Fibroblast of lung (primary cell): ENCODE measurements around the gene TRAF3. TPM values are rescaled to one million over a fixed set of nuclear protein-coding genes. Genes with fewer than 3 reads are reported as not detected.
"Not testable (repeated sequence)": the region's sequence is repeated elsewhere in the genome, so short reads cannot be mapped to it uniquely, and the experiment has no call there.

Experiments
- DNase-seq, 2 donors: peaks; one replicate each; pipeline versions ENCODE4 v3.0.0 to v3.0.0-alpha.2; 2010; ENCODE audit warnings: low read depth in 2 of 2
- H2AFZ ChIP-seq: 2 replicates; pipeline ENCODE4 v1.5.1; 2012; ENCODE audit warnings: low read length, control low read depth, inconsistent platforms
- H3K27ac ChIP-seq: 2 replicates; pipeline ENCODE4 v1.5.1; 2011; ENCODE audit warnings: low read length, control low read depth; ENCODE audit not compliant: insufficient read depth
- H3K27me3 ChIP-seq: 2 replicates; pipeline ENCODE4 v1.5.1; 2011; ENCODE audit warnings: mild to moderate bottlenecking, low read length; ENCODE audit not compliant: control insufficient read depth, insufficient read depth
- H3K36me3 ChIP-seq: 2 replicates; pipeline ENCODE4 v1.5.1; 2011; ENCODE audit warnings: low read length; ENCODE audit not compliant: control insufficient read depth, insufficient read depth
- H3K4me1 ChIP-seq: 2 replicates; pipeline ENCODE4 v1.5.1; 2011; ENCODE audit warnings: low read length; ENCODE audit not compliant: control insufficient read depth, insufficient read depth; ENCODE audit errors: extremely low read depth
- H3K4me2 ChIP-seq: 2 replicates; pipeline ENCODE4 v1.5.1; 2011; ENCODE audit warnings: low read length, control low read depth; ENCODE audit not compliant: insufficient read depth; ENCODE audit errors: extremely low read depth
- H3K4me3 ChIP-seq, 4 experiments: fragments of 200-600 bp in 1 of 4; sonication (generic) in 1 of 4; replicated peaks in 1 of 4; 2 replicates each; pipeline ENCODE4 v1.5.1; 2011 to 2016; ENCODE audit warnings: low read length in 4 of 4, low read depth in 3 of 4, mild to moderate bottlenecking in 3 of 4, control low read depth in 2 of 4, inconsistent platforms in 1 of 4, mixed read lengths in 1 of 4; ENCODE audit not compliant: insufficient read depth in 1 of 4; ENCODE audit errors: control extremely low read depth in 1 of 4
- H3K79me2 ChIP-seq: 2 replicates; pipeline ENCODE4 v1.5.1; 2012; ENCODE audit warnings: mild to moderate bottlenecking, low read length, inconsistent platforms; ENCODE audit not compliant: control insufficient read depth, insufficient read depth
- H3K9ac ChIP-seq: 2 replicates; pipeline ENCODE4 v1.5.1; 2011; ENCODE audit warnings: mild to moderate bottlenecking, low read length, control low read depth; ENCODE audit not compliant: insufficient read depth
- H3K9me3 ChIP-seq: 2 replicates; pipeline ENCODE4 v1.5.1; 2012; ENCODE audit warnings: low read depth, low read length; ENCODE audit not compliant: control insufficient read depth, insufficient read depth
- H4K20me1 ChIP-seq: 2 replicates; pipeline ENCODE4 v1.5.1; 2011; ENCODE audit warnings: low read length; ENCODE audit not compliant: control insufficient read depth, insufficient read depth; ENCODE audit errors: extremely low read depth
- CTCF ChIP-seq, 2 donors: IDR thresholded peaks in 1 of 2; conservative IDR thresholded peaks in 1 of 2; 1 replicate in 1 of 2; 2 replicates in 1 of 2; pipeline ENCODE4 v1.5.1; 2011 to 2012; ENCODE audit warnings: low read length in 2 of 2, control low read depth in 1 of 2, inconsistent platforms in 1 of 2, low read depth in 1 of 2, mild to moderate bottlenecking in 1 of 2
- EZH2 ChIP-seq: IDR thresholded peaks from 2 replicates; pipeline ENCODE4 v1.5.1; 2012; ENCODE audit warnings: low read length, control low read depth, mild to moderate bottlenecking; ENCODE audit errors: missing control alignments
- polyA plus RNA-seq, 2 donors: library from polyadenylated mRNA; depleted of rRNA in 1 of 2; stranded (reverse) in 1 of 2; unstranded in 1 of 2; fragments of >200 nt; gene quantifications; 2 replicates each; pipeline ENCODE4 v1.2.1, GENCODE V29; 2011 to 2012; ENCODE audit warnings: missing spikeins in 1 of 2
- total RNA-seq: library from RNA; depleted of rRNA; stranded (reverse); fragments of >200 nt; gene quantifications from 2 replicates; pipeline ENCODE4 v1.2.1, GENCODE V29; 2014

Gene TRAF3
- total and polyA plus RNA-seq, 2 donors (not counting 1 experiment from before 2014, with no cell fraction given) = 12.1 to 14.4 TPM

GRCh38 chr14:102862154-102862773 is 85.0 kb downstream of the TRAF3 start:
- TF ChIP-seq CTCF (conservative IDR thresholded peaks at IDR 0.05 in 1 of 2, IDR thresholded peaks at IDR 0.05 in 1 of 2; ENCODE audit: low read depth in 1 of 2, low read length in 2 of 2) (no peak), EZH2 (no peak)
- H3K9me3 ChIP-seq = no peaks in the 10 kb centered on the region
- H3K27ac ChIP-seq = no peak overlapping the region
- H3K79me2 ChIP-seq = no peaks in the 10 kb centered on the region
- DNase-seq = no peak
- H3K4me1 ChIP-seq = no peaks in the 10 kb centered on the region
- H3K4me3 ChIP-seq = no peak overlapping the region
- no peaks in the 10 kb centered on the region for H3K27me3 ChIP-seq
- H2AFZ ChIP-seq = no peak overlapping the region
- H3K4me2 ChIP-seq = no peak overlapping the region
- H3K36me3 ChIP-seq = no peaks in the 10 kb centered on the region
- H3K9ac ChIP-seq = no peak overlapping the region
- no peaks in the 10 kb centered on the region for H4K20me1 ChIP-seq

- Histone ChIP-seq H3K4me3 (no peak overlapping the region), H2AFZ (no peak overlapping the region), H4K20me1 (no peaks in the 10 kb centered on the region), H3K36me3 (no peaks in the 10 kb centered on the region), H3K79me2 (no peaks in the 10 kb centered on the region), H3K9me3 (no peaks in the 10 kb centered on the region), H3K9ac (no peak overlapping the region), H3K27me3 (no peaks in the 10 kb centered on the region), H3K4me1 (no peaks in the 10 kb centered on the region), H3K27ac (no peak overlapping the region), H3K4me2 (no peak overlapping the region)
- no peak for DNase-seq
- TF ChIP-seq CTCF (conservative IDR thresholded peaks at IDR 0.05 in 1 of 2, IDR thresholded peaks at IDR 0.05 in 1 of 2; ENCODE audit: low read depth in 1 of 2, low read length in 2 of 2) (no peak), EZH2 (no peak)
These were observed 86.1 kb downstream of the TRAF3 start for GRCh38 chr14:102863381-102863780.

- H3K4me2 ChIP-seq, DNase-seq, H2AFZ ChIP-seq, H3K9ac ChIP-seq, H3K79me2 ChIP-seq, H3K27me3 ChIP-seq, H3K4me1 ChIP-seq, H3K27ac ChIP-seq, H3K4me3 ChIP-seq, H4K20me1 ChIP-seq, H3K36me3 ChIP-seq, H3K9me3 ChIP-seq: not testable (repeated sequence)
These were observed 88.7 kb downstream of the TRAF3 start for GRCh38 chr14:102865916-102866315.
